Liver (tissue), 9 donors: ENCODE measurements around the gene STAT3. TPM values are rescaled to one million over a fixed set of nuclear protein-coding genes. Genes with fewer than 3 reads are reported as not detected.
"Not testable (repeated sequence)": the region's sequence is repeated elsewhere in the genome, so short reads cannot be mapped to it uniquely, and the experiment has no call there.

Experiments
- DNase-seq: peaks from one replicate; pipeline ENCODE4 v3.0.0-alpha.2; 2017; ENCODE audit warnings: low spot score
- H3K27ac ChIP-seq, 2 donors: one replicate each; pipeline ENCODE4 v1.7.0; 2013; ENCODE audit warnings: inconsistent platforms in 2 of 2, low read length in 2 of 2, control low read depth in 1 of 2, low read depth in 1 of 2, mild to moderate bottlenecking in 1 of 2
- H3K27me3 ChIP-seq, 4 donors: one replicate each; pipeline versions ENCODE4 v1.6.1 to v1.7.0; 2013; ENCODE audit warnings: low read length in 3 of 4, inconsistent platforms in 1 of 4, mild to moderate bottlenecking in 1 of 4, moderate library complexity in 1 of 4; ENCODE audit not compliant: control insufficient read depth in 4 of 4, insufficient read depth in 4 of 4
- H3K36me3 ChIP-seq, 4 donors: one replicate each; pipeline versions ENCODE4 v1.6.1 to v1.7.0; 2013; ENCODE audit warnings: low read length in 3 of 4, mild to moderate bottlenecking in 3 of 4, low read depth in 1 of 4, moderate library complexity in 1 of 4; ENCODE audit not compliant: control insufficient read depth in 4 of 4, insufficient read depth in 3 of 4
- H3K4me1 ChIP-seq, 4 donors: one replicate each; pipeline versions ENCODE4 v1.6.1 to v1.7.0; 2013; ENCODE audit warnings: low read length in 3 of 4, mild to moderate bottlenecking in 3 of 4, moderate library complexity in 1 of 4; ENCODE audit not compliant: control insufficient read depth in 4 of 4, insufficient read depth in 4 of 4
- H3K4me3 ChIP-seq, 3 donors: one replicate each; pipeline versions ENCODE4 v1.6.1 to v1.7.0; 2013; ENCODE audit warnings: low read length in 3 of 3, control low read depth in 1 of 3, low read depth in 1 of 3, mild to moderate bottlenecking in 1 of 3
- H3K9ac ChIP-seq, 2 donors: one replicate each; pipeline ENCODE4 v1.7.0; 2013; ENCODE audit warnings: low read length in 2 of 2, mild to moderate bottlenecking in 2 of 2, moderate library complexity in 2 of 2, control low read depth in 1 of 2, low read depth in 1 of 2
- H3K9me3 ChIP-seq, 4 donors: one replicate each; pipeline versions ENCODE4 v1.6.1 to v1.7.0; 2013; ENCODE audit warnings: low read length in 3 of 4; ENCODE audit not compliant: control insufficient read depth in 4 of 4
- ATF3 ChIP-seq: IDR thresholded peaks from 2 replicates; pipeline ENCODE4 v1.6.1; 2016; ENCODE audit warnings: antibody characterized with exemption
- EGR1 ChIP-seq, 2 donors: IDR thresholded peaks; 2 replicates each; pipeline ENCODE4 v1.6.1; 2016 to 2018; ENCODE audit warnings: antibody characterized with exemption in 2 of 2, low read depth in 2 of 2
- FOXA2 ChIP-seq: IDR thresholded peaks from 2 replicates; pipeline ENCODE4 v1.6.1; 2016; ENCODE audit warnings: antibody characterized with exemption
- HNF4A ChIP-seq, 2 donors: conservative IDR thresholded peaks; 2 replicates each; pipeline ENCODE4 v1.6.1; 2016; ENCODE audit warnings: antibody characterized with exemption in 2 of 2, mild to moderate bottlenecking in 2 of 2
- JUND ChIP-seq, 2 donors: IDR thresholded peaks; 2 replicates each; pipeline ENCODE4 v1.6.1; 2016; ENCODE audit warnings: antibody characterized with exemption in 2 of 2
- RAD21 ChIP-seq, 2 donors: IDR thresholded peaks; 2 replicates each; pipeline ENCODE4 v1.6.1; 2016; ENCODE audit warnings: antibody characterized with exemption in 2 of 2, mild to moderate bottlenecking in 2 of 2
- SP1 ChIP-seq: IDR thresholded peaks from 2 replicates; pipeline ENCODE4 v1.6.1; 2018; ENCODE audit warnings: antibody characterized with exemption, mild to moderate bottlenecking
- TAF1 ChIP-seq: conservative IDR thresholded peaks from 2 replicates; pipeline ENCODE4 v1.6.1; 2016; ENCODE audit warnings: antibody characterized with exemption, mild to moderate bottlenecking
- WGBS: extraction: QIAGEN DNeasy Blood & Tissue Kit; methylation state at CpG from one replicate; pipeline ENCODE4 v1.1.7; 2013; 5-methylcytosine and 5-hydroxymethylcytosine counted together
- polyA plus RNA-seq, 2 donors: library from polyadenylated mRNA; stranded (reverse) in 1 of 2; unstranded in 1 of 2; fragments of 200-250 nt in 1 of 2; fragments of >200 nt in 1 of 2; fragmentation: Nextera tagmentation in 1 of 2; extraction: Ambion mirVana in 1 of 2; gene quantifications; one replicate each; pipeline versions ENCODE4 v1.2.1 to v1.2.3, GENCODE V29; 2013 to 2015
- total RNA-seq, 2 donors: library from RNA; depleted of rRNA; stranded (reverse); fragments of >200 nt; gene quantifications; one replicate each; pipeline ENCODE4 v1.2.3, GENCODE V29; 2014
- TF ChIP-seq, protein P1 (sequence below): IDR thresholded peaks from 2 replicates; pipeline ENCODE4 v1.6.1; 2016; ENCODE audit warnings: antibody characterized with exemption, mild to moderate bottlenecking
- donor health status: healthy.
- donor health status: healthy.
- donor health status: healthy.
- donor health status: healthy.
- donor health status: healthy.

STAT3 gene
- total and polyA plus RNA-seq, 4 donors, result 68.7 to 301 (median 114) TPM

- no peak overlapping the region for H3K9ac ChIP-seq
- H3K36me3 ChIP-seq, result no peaks in the 10 kb centered on the region
- H3K27me3 ChIP-seq, result no peaks in the 10 kb centered on the region
- TF ChIP-seq TAF1 (no peak), ATF3 (peak; percentile 38), EGR1 (IDR thresholded peaks at IDR 0.05; ENCODE audit: low read depth in 2 of 2) (no peak), JUND (IDR thresholded peaks at IDR 0.05) (peak; percentile 77 to 82)
- peaks cover 5 to 18% (median 7%) of the 10 kb centered on the region in 4 donors for H3K4me1 ChIP-seq
- DNase-seq, result no peak
- no peaks in the 10 kb centered on the region for H3K9me3 ChIP-seq
- no peak overlapping the region for H3K4me3 ChIP-seq
- WGBS, result 54% methylated on average over 9 of the region's 9 CpGs
- peak overlapping the region; percentile 6 to 61 for H3K27ac ChIP-seq
These were observed 121.1 kb downstream of the STAT3 start for GRCh38 chr17:42266918-42267766.

DNA sequence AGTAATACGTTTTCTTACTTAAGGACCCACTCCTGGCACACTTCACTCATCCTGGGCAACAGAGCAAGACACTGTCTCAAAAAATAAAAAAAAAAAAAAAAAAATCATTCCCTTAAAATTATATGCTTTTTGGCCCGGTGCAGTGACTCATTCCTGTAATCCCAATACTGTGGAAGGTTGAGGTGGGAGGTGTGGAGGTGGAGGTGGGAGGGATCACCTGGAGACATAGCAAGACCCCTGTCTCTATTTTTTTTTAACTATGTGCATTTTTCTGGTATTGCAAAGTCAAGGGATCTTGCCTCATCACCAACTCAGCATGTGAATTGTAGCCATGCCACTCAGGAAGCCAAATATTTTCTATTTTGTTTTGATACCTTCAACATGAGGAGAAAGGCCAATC lies 121.8 kb downstream of the STAT3 start:
- TF ChIP-seq HNF4A (conservative IDR thresholded peaks at IDR 0.05), result no peak
- no peak for TF ChIP-seq SP1
- no peak for TF ChIP-seq EGR1 (IDR thresholded peaks at IDR 0.05; ENCODE audit: low read depth in 2 of 2)
- no peak for TF ChIP-seq JUND (IDR thresholded peaks at IDR 0.05)
- no peak for TF ChIP-seq TAF1
- no peak for TF ChIP-seq RAD21 (IDR thresholded peaks at IDR 0.05)
- TF ChIP-seq FOXA2, result no peak
- TF ChIP-seq ATF3, result no peak
- TF ChIP-seq, protein P1, sequence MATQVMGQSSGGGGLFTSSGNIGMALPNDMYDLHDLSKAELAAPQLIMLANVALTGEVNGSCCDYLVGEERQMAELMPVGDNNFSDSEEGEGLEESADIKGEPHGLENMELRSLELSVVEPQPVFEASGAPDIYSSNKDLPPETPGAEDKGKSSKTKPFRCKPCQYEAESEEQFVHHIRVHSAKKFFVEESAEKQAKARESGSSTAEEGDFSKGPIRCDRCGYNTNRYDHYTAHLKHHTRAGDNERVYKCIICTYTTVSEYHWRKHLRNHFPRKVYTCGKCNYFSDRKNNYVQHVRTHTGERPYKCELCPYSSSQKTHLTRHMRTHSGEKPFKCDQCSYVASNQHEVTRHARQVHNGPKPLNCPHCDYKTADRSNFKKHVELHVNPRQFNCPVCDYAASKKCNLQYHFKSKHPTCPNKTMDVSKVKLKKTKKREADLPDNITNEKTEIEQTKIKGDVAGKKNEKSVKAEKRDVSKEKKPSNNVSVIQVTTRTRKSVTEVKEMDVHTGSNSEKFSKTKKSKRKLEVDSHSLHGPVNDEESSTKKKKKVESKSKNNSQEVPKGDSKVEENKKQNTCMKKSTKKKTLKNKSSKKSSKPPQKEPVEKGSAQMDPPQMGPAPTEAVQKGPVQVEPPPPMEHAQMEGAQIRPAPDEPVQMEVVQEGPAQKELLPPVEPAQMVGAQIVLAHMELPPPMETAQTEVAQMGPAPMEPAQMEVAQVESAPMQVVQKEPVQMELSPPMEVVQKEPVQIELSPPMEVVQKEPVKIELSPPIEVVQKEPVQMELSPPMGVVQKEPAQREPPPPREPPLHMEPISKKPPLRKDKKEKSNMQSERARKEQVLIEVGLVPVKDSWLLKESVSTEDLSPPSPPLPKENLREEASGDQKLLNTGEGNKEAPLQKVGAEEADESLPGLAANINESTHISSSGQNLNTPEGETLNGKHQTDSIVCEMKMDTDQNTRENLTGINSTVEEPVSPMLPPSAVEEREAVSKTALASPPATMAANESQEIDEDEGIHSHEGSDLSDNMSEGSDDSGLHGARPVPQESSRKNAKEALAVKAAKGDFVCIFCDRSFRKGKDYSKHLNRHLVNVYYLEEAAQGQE, result no peak
- peak overlapping the region; percentile 6 to 61 for H3K27ac ChIP-seq

DNA sequence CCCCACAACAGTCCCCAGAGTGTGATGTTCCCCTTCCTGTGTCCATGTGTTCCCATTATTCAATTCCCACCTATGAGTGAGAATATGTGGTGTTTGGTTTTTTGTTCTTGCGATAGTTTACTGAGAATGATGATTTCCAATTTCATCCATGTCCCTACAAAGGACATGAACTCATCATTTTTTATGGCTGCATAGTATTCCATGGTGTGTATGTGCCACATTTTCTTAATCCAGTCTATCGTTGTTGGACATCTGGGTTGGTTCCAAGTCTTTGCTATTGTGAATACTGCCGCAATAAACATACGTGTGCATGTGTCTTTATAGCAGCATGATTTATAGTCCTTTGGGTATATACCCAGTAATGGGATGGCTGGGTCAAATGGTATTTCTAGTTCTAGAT lies 123.9 kb downstream of the STAT3 start:
- not testable (repeated sequence) for H3K27ac ChIP-seq, H3K4me1 ChIP-seq, H3K9me3 ChIP-seq, H3K27me3 ChIP-seq, DNase-seq, H3K9ac ChIP-seq, H3K4me3 ChIP-seq, H3K36me3 ChIP-seq
- WGBS, result 100% methylated on average over 2 of the region's 4 CpGs

More for the DNA sequence above, 121.8 kb downstream of the STAT3 start:
- Histone ChIP-seq H3K9me3 (no peaks in the 10 kb centered on the region), H3K9ac (no peak overlapping the region), H3K4me1 (peaks cover 5 to 15% (median 7%) of the 10 kb centered on the region in 4 donors), H3K36me3 (no peaks in the 10 kb centered on the region), H3K27me3 (no peaks in the 10 kb centered on the region), H3K4me3 (no peak overlapping the region)
- WGBS, result 95% methylated on average over 2 of the region's 2 CpGs
- DNase-seq, result no peak

Other genes with a start within 250 kb of the STAT3 start
- gene RAB5C, start 233.5 kb downstream of the STAT3 start, total RNA-seq, result 10 to 100 TPM; 53.7 to 60.0 TPM
- gene RAB5C, start 233.5 kb downstream of the STAT3 start, polyA plus RNA-seq, result 100 to 1,000 TPM in 1 of 2 donors, 10 to 100 TPM in 1; 53.5 to 107 TPM
- gene KCNH4, start 207.3 kb downstream of the STAT3 start, total RNA-seq, result not detected
- under 1 TPM in 1 of 2 donors, not detected in 1; 0.01 TPM for gene KCNH4, start 207.3 kb downstream of the STAT3 start, polyA plus RNA-seq
- gene HCRT, start 203.0 kb downstream of the STAT3 start, total RNA-seq, result not detected
- gene HCRT, start 203.0 kb downstream of the STAT3 start, polyA plus RNA-seq, result not detected
- gene GHDC, start 193.9 kb downstream of the STAT3 start, total RNA-seq, result 10 to 100 TPM; 10.0 to 17.6 TPM
- gene GHDC, start 193.9 kb downstream of the STAT3 start, polyA plus RNA-seq, result 10 to 100 TPM; 10.5 to 14.2 TPM
- gene STAT5B, start 112.1 kb downstream of the STAT3 start, total RNA-seq, result 10 to 100 TPM; 31.0 to 33.9 TPM
- 10 to 100 TPM in 1 of 2 donors, 1 to 10 TPM in 1; 6.7 to 12.1 TPM for gene STAT5B, start 112.1 kb downstream of the STAT3 start, polyA plus RNA-seq
- gene STAT5A, start 99.9 kb downstream of the STAT3 start, total RNA-seq, result 10 to 100 TPM; 13.7 to 37.7 TPM
- gene STAT5A, start 99.9 kb downstream of the STAT3 start, polyA plus RNA-seq, result 1 to 10 TPM; 1.7 to 4.0 TPM
- gene CAVIN1, start 34.8 kb upstream of the STAT3 start, total RNA-seq, result 10 to 100 TPM in 1 of 2 donors, 1 to 10 TPM in 1; 6.7 to 22.2 TPM
- gene CAVIN1, start 34.8 kb upstream of the STAT3 start, polyA plus RNA-seq, result 10 to 100 TPM in 1 of 2 donors, 1 to 10 TPM in 1; 6.5 to 27.0 TPM
- gene ATP6V0A1, start 70.4 kb upstream of the STAT3 start, total RNA-seq, result 10 to 100 TPM; 52.5 to 94.6 TPM
- gene ATP6V0A1, start 70.4 kb upstream of the STAT3 start, polyA plus RNA-seq, result 10 to 100 TPM; 31.5 to 37.9 TPM
- gene NAGLU, start 147.8 kb upstream of the STAT3 start, total RNA-seq, result 10 to 100 TPM; 20.5 to 37.4 TPM
- gene NAGLU, start 147.8 kb upstream of the STAT3 start, polyA plus RNA-seq, result 10 to 100 TPM; 15.5 to 41.2 TPM
- 1 to 10 TPM in 1 of 2 donors, under 1 TPM in 1; 0.67 to 1.0 TPM for gene HSD17B1, start 164.5 kb upstream of the STAT3 start, total RNA-seq
- gene HSD17B1, start 164.5 kb upstream of the STAT3 start, polyA plus RNA-seq, result 1 to 10 TPM; 1.0 to 1.8 TPM
- 10 to 100 TPM; 18.2 to 33.4 TPM for gene COASY, start 173.7 kb upstream of the STAT3 start, total RNA-seq
- 10 to 100 TPM; 70.0 to 78.1 TPM for gene COASY, start 173.7 kb upstream of the STAT3 start, polyA plus RNA-seq
- 10 to 100 TPM; 19.4 to 40.0 TPM for gene MLX, start 178.7 kb upstream of the STAT3 start, total RNA-seq
- gene MLX, start 178.7 kb upstream of the STAT3 start, polyA plus RNA-seq, result 10 to 100 TPM; 29.2 to 35.1 TPM
- gene PSMC3IP, start 189.3 kb upstream of the STAT3 start, total RNA-seq, result 1 to 10 TPM; 1.3 to 3.0 TPM
- under 1 TPM; 0.58 to 0.88 TPM for gene PSMC3IP, start 189.3 kb upstream of the STAT3 start, polyA plus RNA-seq
- gene RETREG3, start 220.9 kb upstream of the STAT3 start, total RNA-seq, result 10 to 100 TPM; 41.1 to 44.3 TPM
- gene RETREG3, start 220.9 kb upstream of the STAT3 start, polyA plus RNA-seq, result 10 to 100 TPM in 1 of 2 donors, 1 to 10 TPM in 1; 9.0 to 12.1 TPM
- gene TUBG1, start 221.2 kb upstream of the STAT3 start, total RNA-seq, result 10 to 100 TPM; 12.5 to 51.1 TPM
- gene TUBG1, start 221.2 kb upstream of the STAT3 start, polyA plus RNA-seq, result 10 to 100 TPM; 26.3 to 28.0 TPM